Activated CD8-positive, alpha-beta memory T cell treated with anti-CD3 and anti-CD28 coated beads for 24 hours (primary cell): Measurements from ENCODE around the gene TMEM182.

Experiments used
- DNase-seq: peaks from one replicate; pipeline ENCODE4 v3.0.0-alpha.2; 2020

The TMEM182 gene

GRCh38 chr2:102761763-102762162 lies at the start of gene TMEM182:
TSS of gene TMEM182 (plus strand) at chr2:102762031. CDS start at chr2:102762218, 187 bp downstream.
- no peak for DNase-seq

- no peak for DNase-seq
Observed at GRCh38 chr2:102717308-102718018, 44.4 kb upstream of the TMEM182 start.

- DNase-seq: no peak
Observed at GRCh38 chr2:102718387-102719316, 43.2 kb upstream of the TMEM182 start.

GRCh38 chr2:102724016-102724490 lies 37.8 kb upstream of the TMEM182 start:
- DNase-seq: no peak

- DNase-seq: no peak
Observed at GRCh38 chr2:102724553-102724952, 37.3 kb upstream of the TMEM182 start.

- DNase-seq: no peak
Observed at GRCh38 chr2:102726128-102727087, 35.4 kb upstream of the TMEM182 start.

GRCh38 chr2:102735416-102736109 lies 26.3 kb upstream of the TMEM182 start:
- DNase-seq: no peak

- no peak for DNase-seq
Observed at GRCh38 chr2:102736110-102736409, 25.8 kb upstream of the TMEM182 start.

GRCh38 chr2:102736410-102737409 lies 25.1 kb upstream of the TMEM182 start:
- peak; percentile 94 for DNase-seq

GRCh38 chr2:102737431-102737830 lies 24.4 kb upstream of the TMEM182 start:
- no peak for DNase-seq

GRCh38 chr2:102743259-102743658 lies 18.6 kb upstream of the TMEM182 start:
- DNase-seq: no peak

GRCh38 chr2:102748107-102748506 lies 13.7 kb upstream of the TMEM182 start:
- DNase-seq: no peak

GRCh38 chr2:102749938-102750337 lies 11.9 kb upstream of the TMEM182 start:
- DNase-seq: no peak

GRCh38 chr2:102753563-102754159 lies 8.2 kb upstream of the TMEM182 start:
- DNase-seq: no peak

GRCh38 chr2:102754456-102755145 lies 7.2 kb upstream of the TMEM182 start:
- DNase-seq: no peak

- DNase-seq: no peak
Observed at GRCh38 chr2:102755284-102755683, 6.5 kb upstream of the TMEM182 start.

GRCh38 chr2:102758439-102758838 lies 3.4 kb upstream of the TMEM182 start:
- no peak for DNase-seq

- DNase-seq: no peak
Observed at GRCh38 chr2:102764083-102764482, 2.3 kb downstream of the TMEM182 start.

- no peak for DNase-seq
Observed at GRCh38 chr2:102765061-102765460, 3.2 kb downstream of the TMEM182 start.

- DNase-seq: no peak
Observed at GRCh38 chr2:102768253-102768652, 6.4 kb downstream of the TMEM182 start.
